HEK293 (cell line): ENCODE data around the gene POLD4.
A peak's percentile ranks its signal among the peaks of the same experiment; 100 is the strongest.

Experiments
- PATZ1 ChIP-seq: fragments of 450-650 bp; formaldehyde crosslinking; IDR thresholded peaks from 2 replicates; pipeline ENCODE4 v1.5.1; 2016; ENCODE audit warnings: missing biosample characterization, missing genetic modification characterization
- PRDM1 ChIP-seq: fragments of 450-650 bp; formaldehyde crosslinking; IDR thresholded peaks from 2 replicates; pipeline ENCODE4; 2016; ENCODE audit warnings: missing biosample characterization, missing genetic modification characterization
- REPIN1 ChIP-seq: fragments of 450-650 bp; formaldehyde crosslinking; IDR thresholded peaks from 2 replicates; pipeline ENCODE4 v1.5.1; 2017; ENCODE audit warnings: missing biosample characterization, missing genetic modification characterization, low read depth
- SP2 ChIP-seq: fragments of 450-650 bp; formaldehyde crosslinking; IDR thresholded peaks from 2 replicates; pipeline ENCODE4 v1.5.1; 2016; ENCODE audit warnings: missing biosample characterization, missing genetic modification characterization
- SP3 ChIP-seq: fragments of 450-650 bp; formaldehyde crosslinking; IDR thresholded peaks from 2 replicates; pipeline ENCODE4 v1.5.1; 2016; ENCODE audit warnings: missing biosample characterization, missing genetic modification characterization
- YY1 ChIP-seq: fragments of 450-650 bp; formaldehyde crosslinking; IDR thresholded peaks from 2 replicates; pipeline ENCODE4 v1.5.1; 2018; ENCODE audit warnings: missing biosample characterization, missing genetic modification characterization
- ZBTB20 ChIP-seq: fragments of 450-650 bp; formaldehyde crosslinking; IDR thresholded peaks from 2 replicates; pipeline ENCODE4 v1.5.1; 2016; ENCODE audit warnings: missing biosample characterization, missing genetic modification characterization
- ZBTB49 ChIP-seq: fragments of 450-650 bp; formaldehyde crosslinking; IDR thresholded peaks from 2 replicates; pipeline ENCODE4 v1.5.1; 2016; ENCODE audit warnings: missing biosample characterization, missing genetic modification characterization, low read depth
- ZBTB8A ChIP-seq: fragments of 450-650 bp; formaldehyde crosslinking; IDR thresholded peaks from 2 replicates; pipeline ENCODE4 v1.5.1; 2016; ENCODE audit warnings: missing biosample characterization, missing genetic modification characterization
- ZFHX2 ChIP-seq: fragments of 450-650 bp; formaldehyde crosslinking; conservative IDR thresholded peaks from 2 replicates; pipeline ENCODE4 v1.5.1; 2016; ENCODE audit warnings: missing biosample characterization, missing genetic modification characterization
- ZFP37 ChIP-seq: fragments of 450-650 bp; formaldehyde crosslinking; IDR thresholded peaks from 2 replicates; pipeline ENCODE4 v1.5.1; 2016; ENCODE audit warnings: missing biosample characterization, missing genetic modification characterization
- ZFP69B ChIP-seq: fragments of 450-650 bp; formaldehyde crosslinking; IDR thresholded peaks from 2 replicates; pipeline ENCODE4 v1.5.1; 2016; ENCODE audit warnings: missing biosample characterization, missing genetic modification characterization
- ZNF138 ChIP-seq: fragments of 450-650 bp; formaldehyde crosslinking; IDR thresholded peaks from 2 replicates; pipeline ENCODE4 v1.5.1; 2016; ENCODE audit warnings: missing biosample characterization, missing genetic modification characterization, borderline replicate concordance
- ZNF148 ChIP-seq: fragments of 450-650 bp; formaldehyde crosslinking; IDR thresholded peaks from 2 replicates; pipeline ENCODE4 v1.5.0; 2017; ENCODE audit warnings: missing biosample characterization, missing genetic modification characterization, borderline replicate concordance
- ZNF2 ChIP-seq: fragments of 450-650 bp; formaldehyde crosslinking; IDR thresholded peaks from 2 replicates; pipeline ENCODE4 v1.5.1; 2016; ENCODE audit warnings: missing biosample characterization, missing genetic modification characterization
- ZNF239 ChIP-seq: fragments of 450-650 bp; formaldehyde crosslinking; IDR thresholded peaks from 2 replicates; pipeline ENCODE4 v1.5.1; 2016; ENCODE audit warnings: missing biosample characterization, missing genetic modification characterization
- ZNF324 ChIP-seq: fragments of 450-650 bp; formaldehyde crosslinking; IDR thresholded peaks from 2 replicates; pipeline ENCODE4 v1.5.1; 2016; ENCODE audit warnings: missing biosample characterization, missing genetic modification characterization
- ZNF37A ChIP-seq: fragments of 450-650 bp; IDR thresholded peaks from 2 replicates; pipeline ENCODE4 v1.5.1; 2018; ENCODE audit warnings: missing biosample characterization, missing genetic modification characterization
- ZNF416 ChIP-seq: fragments of 450-650 bp; formaldehyde crosslinking; IDR thresholded peaks from 2 replicates; pipeline ENCODE4 v1.5.1; 2016; ENCODE audit warnings: missing biosample characterization, missing genetic modification characterization
- ZNF560 ChIP-seq: fragments of 450-650 bp; formaldehyde crosslinking; IDR thresholded peaks from 2 replicates; pipeline ENCODE4 v1.5.1; 2017; ENCODE audit warnings: missing biosample characterization, missing genetic modification characterization, borderline replicate concordance
- ZNF571 ChIP-seq: fragments of 450-650 bp; formaldehyde crosslinking; IDR thresholded peaks from 2 replicates; pipeline ENCODE4 v1.5.0; 2017; ENCODE audit warnings: missing biosample characterization, missing genetic modification characterization
- ZNF707 ChIP-seq: fragments of 450-650 bp; formaldehyde crosslinking; IDR thresholded peaks from 2 replicates; pipeline ENCODE4 v1.5.1; 2016; ENCODE audit warnings: missing biosample characterization, missing genetic modification characterization
- ZXDB ChIP-seq: fragments of 450-650 bp; formaldehyde crosslinking; IDR thresholded peaks from 2 replicates; pipeline ENCODE4 v1.5.1; 2016; ENCODE audit warnings: missing biosample characterization, missing genetic modification characterization
- TF ChIP-seq, protein P1 (sequence below): fragments of 450-650 bp; formaldehyde crosslinking; IDR thresholded peaks from 2 replicates; pipeline ENCODE4 v1.5.1; 2016; ENCODE audit warnings: missing biosample characterization, missing genetic modification characterization

POLD4 gene

DNA sequence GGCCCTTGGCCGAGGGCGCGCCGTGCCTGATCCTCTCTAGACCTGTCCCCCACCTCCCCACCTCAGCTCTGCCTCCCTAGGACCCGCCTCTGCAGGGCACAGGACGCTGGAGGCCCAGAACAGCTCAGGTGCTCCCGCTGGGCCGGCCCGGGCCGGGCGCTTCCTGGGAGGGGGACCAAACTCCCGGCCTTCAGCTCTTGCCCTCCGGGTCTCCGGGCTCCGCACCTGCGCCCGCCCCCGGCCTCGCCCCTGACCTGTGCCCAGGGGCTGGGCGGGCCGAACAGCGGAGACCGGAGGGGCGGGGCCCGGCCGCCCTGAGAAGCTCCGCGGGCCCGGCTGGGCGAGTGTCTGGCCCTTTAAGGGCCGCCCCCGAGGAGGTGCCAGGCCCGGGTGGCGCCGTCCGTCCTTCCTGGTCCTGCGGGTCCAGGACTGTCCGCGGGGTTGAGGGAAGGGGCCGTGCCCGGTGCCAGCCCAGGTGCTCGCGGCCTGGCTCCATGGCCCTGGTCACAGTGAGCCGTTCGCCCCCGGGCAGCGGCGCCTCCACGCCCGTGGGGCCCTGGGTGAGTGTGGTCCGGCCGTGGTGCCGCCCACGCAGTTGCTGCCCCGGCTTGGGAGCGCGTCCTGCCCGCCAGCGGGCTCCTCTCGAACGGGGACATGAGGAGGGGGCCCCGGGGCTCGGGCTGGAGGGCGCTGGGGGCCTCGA is 50.1 kb downstream of the POLD4 start, which contains the start of gene SSH3 (continued):
- TF ChIP-seq ZNF148 (tag by site-specific recombination): no peak
- TF ChIP-seq ZNF324 (tag by site-specific recombination): no peak
- peak; percentile 93 for TF ChIP-seq ZBTB20 (tag by site-specific recombination)
- TF ChIP-seq ZBTB49 (tag by site-specific recombination): no peak
- TF ChIP-seq ZNF239: no peak
- no peak for TF ChIP-seq PRDM1 (tag by site-specific recombination)
- TF ChIP-seq SP2 (tag by site-specific recombination): peak; percentile 59
- no peak for TF ChIP-seq ZFP37
- TF ChIP-seq YY1 (tag by site-specific recombination): no peak
- no peak for TF ChIP-seq ZNF2
- TF ChIP-seq ZFHX2 (tag by site-specific recombination): peak; percentile 80
- TF ChIP-seq ZBTB8A (tag by site-specific recombination): peak; percentile 65
- TF ChIP-seq ZNF707 (tag by site-specific recombination): no peak
- TF ChIP-seq, protein P1, sequence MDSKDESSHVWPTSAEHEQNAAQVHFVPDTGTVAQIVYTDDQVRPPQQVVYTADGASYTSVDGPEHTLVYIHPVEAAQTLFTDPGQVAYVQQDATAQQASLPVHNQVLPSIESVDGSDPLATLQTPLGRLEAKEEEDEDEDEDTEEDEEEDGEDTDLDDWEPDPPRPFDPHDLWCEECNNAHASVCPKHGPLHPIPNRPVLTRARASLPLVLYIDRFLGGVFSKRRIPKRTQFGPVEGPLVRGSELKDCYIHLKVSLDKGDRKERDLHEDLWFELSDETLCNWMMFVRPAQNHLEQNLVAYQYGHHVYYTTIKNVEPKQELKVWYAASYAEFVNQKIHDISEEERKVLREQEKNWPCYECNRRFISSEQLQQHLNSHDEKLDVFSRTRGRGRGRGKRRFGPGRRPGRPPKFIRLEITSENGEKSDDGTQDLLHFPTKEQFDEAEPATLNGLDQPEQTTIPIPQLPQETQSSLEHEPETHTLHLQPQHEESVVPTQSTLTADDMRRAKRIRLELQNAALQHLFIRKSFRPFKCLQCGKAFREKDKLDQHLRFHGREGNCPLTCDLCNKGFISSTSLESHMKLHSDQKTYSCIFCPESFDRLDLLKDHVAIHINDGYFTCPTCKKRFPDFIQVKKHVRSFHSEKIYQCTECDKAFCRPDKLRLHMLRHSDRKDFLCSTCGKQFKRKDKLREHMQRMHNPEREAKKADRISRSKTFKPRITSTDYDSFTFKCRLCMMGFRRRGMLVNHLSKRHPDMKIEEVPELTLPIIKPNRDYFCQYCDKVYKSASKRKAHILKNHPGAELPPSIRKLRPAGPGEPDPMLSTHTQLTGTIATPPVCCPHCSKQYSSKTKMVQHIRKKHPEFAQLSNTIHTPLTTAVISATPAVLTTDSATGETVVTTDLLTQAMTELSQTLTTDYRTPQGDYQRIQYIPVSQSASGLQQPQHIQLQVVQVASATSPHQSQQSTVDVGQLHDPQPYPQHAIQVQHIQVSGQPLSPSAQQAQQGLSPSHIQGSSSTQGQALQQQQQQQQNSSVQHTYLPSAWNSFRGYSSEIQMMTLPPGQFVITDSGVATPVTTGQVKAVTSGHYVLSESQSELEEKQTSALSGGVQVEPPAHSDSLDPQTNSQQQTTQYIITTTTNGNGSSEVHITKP (tag by site-specific recombination): peak; percentile 31; the same call in 1 of the 2 replicates
- no peak for TF ChIP-seq REPIN1 (tag by site-specific recombination)
- TF ChIP-seq SP3 (tag by site-specific recombination): peak; percentile 83
- no peak for TF ChIP-seq ZFP69B (tag by site-specific recombination)
- no peak for TF ChIP-seq ZNF560 (tag by site-specific recombination)
- TF ChIP-seq PATZ1 (tag by site-specific recombination): 0 out of 2 replicates have a peak, but pooled peaks have one; percentile 28
- TF ChIP-seq ZNF571 (tag by site-specific recombination): no peak
- no peak for TF ChIP-seq ZNF138 (tag by site-specific recombination)
- TF ChIP-seq ZNF416: no peak
- peak; percentile 85 for TF ChIP-seq ZXDB (tag by site-specific recombination)
- TF ChIP-seq ZNF37A (tag by site-specific recombination): no peak
- TF ChIP-seq, all 188 proteins: peak for 15
